Measurements from ENCODE around the gene NGDN.
A peak's percentile ranks its signal among the peaks of the same experiment; 100 is the strongest.

The NGDN gene

DNA sequence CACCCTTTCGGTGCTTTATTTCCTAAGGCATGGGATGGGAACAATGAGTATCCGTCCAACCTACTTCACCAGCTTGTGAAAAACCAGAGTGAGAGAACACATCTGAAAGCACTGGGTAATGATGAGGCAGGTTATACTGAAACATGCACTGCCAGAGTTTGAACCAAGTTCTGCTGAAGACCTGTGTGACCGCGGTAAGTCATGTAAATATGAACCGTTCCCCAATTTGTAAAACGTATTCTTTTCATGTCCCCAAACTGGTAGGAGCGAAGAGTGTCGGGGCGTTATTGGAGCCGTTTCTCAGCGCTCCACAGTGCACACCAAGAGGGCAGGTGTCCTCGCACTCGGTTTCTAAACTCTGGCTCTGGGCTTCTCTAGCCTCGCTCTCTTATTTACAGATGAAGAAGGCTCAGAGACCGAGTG lies 788 bp upstream of the NGDN start:
- no peak for DNase-seq (ENCODE audit: low read depth in 2 of 2)

DNA sequence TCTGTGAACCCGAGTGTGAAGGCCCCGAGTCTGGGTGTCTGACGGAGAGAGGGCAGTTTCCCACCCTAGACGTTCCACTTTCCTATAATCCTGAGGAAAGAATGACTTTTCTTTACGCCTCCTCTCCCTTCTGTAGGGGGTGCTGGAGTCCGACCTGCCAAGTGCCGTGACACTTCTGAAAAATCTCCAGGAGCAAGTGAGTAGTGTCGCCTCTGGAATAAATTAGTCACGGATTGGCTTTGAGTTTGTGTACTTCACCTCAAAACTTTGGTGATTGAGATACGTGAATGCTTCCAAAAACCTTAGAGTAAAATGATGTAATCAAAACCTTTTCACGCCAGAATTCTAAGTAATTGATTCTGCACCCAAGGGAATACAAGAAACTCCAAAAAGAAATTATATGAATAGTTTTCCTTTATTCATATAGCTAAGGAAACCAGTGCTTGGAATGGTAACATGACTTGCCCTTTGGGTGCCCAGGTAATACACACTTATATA lies 452 bp downstream of the NGDN start:
- no peak for DNase-seq (ENCODE audit: low read depth in 2 of 2)

DNA sequence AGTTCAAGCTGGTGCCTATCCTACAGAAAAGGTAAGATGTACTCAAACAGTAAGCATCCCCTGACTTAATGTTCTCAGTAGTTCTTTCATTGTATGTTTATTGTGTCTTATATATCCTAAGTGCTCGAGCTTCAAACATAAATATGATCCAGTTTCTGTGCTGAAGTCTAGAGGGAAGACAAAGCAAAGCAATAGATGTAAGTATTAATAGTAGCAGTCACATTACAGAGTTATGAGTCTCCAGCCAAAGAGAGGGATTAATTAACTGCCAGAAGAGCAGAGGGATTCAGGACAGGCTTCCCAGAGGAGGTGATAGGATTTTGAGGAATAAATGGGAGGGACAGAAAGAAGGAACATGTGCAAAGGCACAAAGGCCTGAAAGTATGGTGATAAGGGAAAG lies 1.4 kb downstream of the NGDN start:
- DNase-seq (ENCODE audit: low read depth in 2 of 2): no peak

DNA sequence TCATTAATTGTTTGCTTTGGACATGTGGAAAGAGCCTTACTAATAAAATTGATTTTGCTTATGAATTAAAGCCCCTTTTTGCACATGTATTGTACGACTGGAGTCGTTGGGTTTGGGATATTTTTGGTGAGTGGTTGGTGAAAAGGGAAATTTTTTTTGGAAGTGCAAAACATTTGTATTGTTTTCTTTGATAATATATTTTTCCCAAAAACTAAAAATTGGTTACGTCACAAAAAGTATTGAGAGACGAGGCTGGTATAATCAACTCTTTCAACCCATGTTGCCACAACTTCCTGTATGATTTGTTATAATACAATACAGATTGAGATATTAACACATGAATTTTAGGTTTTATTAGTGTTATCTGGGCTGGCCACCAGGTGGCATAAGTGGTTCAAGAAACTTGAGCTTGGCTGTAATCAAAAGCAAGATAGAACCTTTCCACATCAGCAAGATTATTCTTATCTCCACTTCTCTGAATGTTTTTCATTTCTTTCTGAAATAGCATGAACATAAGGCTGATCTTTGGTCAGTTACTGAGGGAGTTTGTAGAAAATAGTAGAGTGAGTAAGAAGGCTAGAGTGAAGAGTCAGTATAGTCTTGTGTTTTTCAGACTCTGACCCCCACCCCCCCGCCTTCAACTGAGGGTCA lies 8.7 kb downstream of the NGDN start:
- peak; percentile 43 to 52 for DNase-seq (ENCODE audit: low read depth in 2 of 2)

DNA sequence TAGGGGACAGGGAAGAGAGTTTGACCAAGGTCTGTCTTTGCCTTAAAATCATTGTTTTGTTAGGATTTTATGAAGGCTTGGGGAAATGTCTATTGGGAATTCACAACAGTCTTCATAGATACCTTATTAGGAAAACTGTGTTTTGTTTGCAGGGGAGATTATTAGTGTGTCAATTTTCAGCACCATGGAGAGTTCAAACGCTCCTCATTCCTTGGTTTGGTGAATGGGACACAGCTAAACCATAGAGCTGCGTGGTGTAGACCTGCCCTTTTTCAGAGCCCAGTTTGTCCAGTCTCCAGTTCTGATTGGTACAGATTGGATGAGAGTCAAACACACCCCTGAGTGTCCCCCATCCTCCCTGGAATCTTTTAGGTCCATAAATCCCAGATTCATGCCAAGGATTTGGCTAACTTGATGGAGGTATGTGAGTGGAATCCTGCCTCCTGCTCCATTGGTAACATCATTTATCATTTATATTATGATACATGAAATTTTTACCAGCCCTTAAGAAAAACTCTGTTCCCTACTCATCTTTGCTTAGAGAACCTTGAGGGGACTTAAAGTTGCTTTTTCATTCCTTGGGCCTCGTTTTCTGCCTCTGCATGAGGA lies 12.0 kb downstream of the NGDN start:
- no peak for DNase-seq (ENCODE audit: low read depth in 2 of 2)

DNA sequence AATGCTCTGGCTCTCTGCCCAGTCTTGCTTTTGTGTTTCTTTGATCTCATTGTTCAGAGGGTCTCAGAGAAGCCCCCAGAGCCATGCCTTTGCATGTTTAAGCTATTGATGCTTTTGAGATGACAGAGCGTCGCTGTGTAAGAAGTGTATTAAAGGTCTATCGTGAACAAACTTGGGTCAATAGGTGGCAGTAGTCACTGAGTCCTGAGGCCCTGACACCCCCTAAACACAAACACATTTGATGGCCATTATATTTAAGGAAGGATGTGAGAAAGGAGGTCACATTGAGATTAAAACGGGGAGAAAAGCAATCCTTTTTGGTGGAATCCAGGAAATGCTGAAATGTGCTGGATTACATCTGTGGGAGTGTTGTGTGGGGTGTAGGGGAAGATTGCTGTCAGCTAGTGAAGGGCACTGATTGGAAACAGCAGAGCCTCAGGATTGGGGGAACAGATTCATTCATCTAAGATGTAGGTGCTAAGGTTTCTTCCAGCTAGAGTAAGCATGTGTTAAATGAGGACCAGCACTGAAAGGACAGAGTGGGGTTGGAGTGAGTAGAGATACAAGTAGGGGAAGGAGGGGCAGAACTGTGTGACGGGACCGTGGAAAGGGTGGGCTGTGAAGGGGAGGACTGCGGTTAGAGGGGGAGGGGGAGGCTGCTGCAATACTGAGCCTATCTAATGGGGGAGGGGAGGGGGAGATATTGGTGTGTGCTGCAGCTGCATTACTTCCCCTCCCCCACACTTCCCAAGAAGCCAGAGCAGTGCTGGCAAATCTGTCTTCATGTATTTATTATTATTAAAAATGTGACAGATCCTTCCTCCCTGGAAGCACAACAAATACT lies 12.7 kb downstream of the NGDN start:
- no peak for DNase-seq (ENCODE audit: low read depth in 2 of 2)

DNA sequence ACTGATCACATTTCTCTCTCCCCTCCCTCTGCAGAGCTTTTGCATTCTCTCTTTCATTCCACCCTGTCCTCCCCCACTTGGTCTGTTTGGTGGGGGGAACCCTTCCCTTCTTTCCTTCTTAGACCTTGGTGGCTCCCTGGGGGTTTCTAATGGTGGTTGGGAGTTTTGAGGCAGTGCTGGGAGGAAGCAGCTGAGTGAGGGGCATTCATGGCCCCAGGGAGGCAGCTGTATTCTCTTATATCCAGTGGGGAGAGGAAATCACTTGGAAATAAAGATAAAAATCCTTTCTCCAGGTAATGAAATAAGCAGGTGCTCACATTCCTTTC lies 13.3 kb downstream of the NGDN start:
- DNase-seq (ENCODE audit: low read depth in 2 of 2): no peak

DNA sequence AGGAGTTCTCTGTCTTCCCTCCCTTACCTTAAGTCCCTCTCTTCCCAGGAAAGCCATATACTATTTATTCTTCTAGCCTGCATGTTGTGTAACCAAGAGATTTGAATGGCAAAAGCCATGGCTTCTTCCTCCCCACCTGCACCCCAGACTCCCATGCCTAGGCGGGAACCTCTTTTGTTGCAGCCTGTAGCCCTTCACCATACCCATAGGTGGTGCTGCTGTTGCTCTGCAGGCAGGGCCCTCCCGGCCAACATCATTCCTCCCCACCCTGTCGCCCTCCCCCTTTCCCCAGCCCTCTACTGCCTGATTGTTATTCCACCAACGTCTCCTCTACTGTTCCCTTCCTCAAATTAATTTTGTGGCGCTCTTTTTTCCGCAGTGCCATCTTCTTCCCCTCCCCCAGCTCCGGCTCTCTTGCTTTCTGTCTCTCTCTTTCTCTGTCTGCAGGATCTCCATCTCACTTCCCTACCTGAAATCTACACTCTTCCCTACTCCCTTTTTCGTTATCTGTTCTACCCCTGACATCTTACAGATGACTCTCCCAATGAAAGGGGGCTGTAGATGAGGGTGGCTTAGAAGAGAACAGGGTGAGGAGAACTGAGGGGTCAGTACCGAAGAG lies 13.8 kb downstream of the NGDN start:
- peak; percentile 1 to 11 for DNase-seq (ENCODE audit: low read depth in 2 of 2)

DNA sequence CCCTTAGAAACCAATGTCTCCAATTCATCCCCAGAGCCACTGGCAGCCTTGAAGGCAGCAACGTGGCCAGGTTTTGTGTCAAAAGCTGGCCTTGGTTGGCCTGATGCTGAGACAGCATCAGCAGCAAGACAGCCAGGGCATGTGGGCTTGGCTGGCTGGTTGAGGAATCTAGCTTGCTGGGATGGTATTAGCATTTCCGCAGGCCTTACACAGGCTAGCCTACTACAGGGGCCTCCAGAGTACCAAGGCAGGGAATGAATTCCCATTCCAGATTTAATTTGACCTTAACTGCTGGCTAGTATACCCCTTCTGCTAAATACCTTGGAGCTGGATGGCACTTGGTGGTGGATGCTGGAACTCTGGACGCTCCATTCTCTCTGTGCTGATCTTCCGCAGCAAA lies 15.8 kb downstream of the NGDN start:
- no peak for DNase-seq (ENCODE audit: low read depth in 2 of 2)

DNA sequence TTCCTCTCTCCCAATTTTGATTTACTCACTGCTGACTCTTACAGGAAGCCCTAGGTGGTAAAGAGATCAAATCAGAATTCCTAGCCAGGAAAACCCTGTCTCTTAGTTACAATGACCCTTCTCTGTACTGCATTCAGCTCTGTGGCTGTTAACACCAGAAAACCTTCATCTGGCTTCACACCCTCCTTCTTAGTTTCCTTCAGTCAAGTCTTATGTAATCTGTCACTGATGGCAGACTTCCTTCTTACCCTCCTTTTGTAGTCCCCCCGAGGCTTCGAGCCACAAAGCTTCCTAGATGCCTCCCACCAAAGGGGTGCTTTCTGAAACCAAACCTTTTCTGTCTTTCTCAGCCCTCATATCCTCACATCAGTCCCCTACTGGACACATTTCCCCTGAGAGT lies 16.5 kb downstream of the NGDN start:
- DNase-seq (ENCODE audit: low read depth in 2 of 2): no peak

DNA sequence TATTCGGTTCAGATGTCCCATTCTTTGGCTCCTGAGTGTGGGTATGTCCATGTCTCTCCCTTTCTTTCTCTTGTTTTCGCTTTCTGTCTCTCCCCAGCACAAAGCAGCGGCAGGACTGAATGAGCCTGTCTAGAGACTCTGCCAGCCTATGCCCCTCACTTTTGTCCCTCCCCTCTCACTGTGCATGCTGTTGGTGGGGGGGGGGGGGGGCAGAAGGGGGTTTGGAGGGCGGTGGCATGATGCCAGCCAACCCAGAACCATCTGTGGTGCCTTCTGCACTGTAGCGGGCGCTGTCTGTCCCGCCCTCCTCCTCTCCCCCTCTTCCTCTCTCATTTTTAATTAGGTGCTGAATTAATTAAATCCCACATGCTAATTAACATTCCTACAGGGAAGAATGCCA lies 17.7 kb downstream of the NGDN start:
- no peak for DNase-seq (ENCODE audit: low read depth in 2 of 2)

DNA sequence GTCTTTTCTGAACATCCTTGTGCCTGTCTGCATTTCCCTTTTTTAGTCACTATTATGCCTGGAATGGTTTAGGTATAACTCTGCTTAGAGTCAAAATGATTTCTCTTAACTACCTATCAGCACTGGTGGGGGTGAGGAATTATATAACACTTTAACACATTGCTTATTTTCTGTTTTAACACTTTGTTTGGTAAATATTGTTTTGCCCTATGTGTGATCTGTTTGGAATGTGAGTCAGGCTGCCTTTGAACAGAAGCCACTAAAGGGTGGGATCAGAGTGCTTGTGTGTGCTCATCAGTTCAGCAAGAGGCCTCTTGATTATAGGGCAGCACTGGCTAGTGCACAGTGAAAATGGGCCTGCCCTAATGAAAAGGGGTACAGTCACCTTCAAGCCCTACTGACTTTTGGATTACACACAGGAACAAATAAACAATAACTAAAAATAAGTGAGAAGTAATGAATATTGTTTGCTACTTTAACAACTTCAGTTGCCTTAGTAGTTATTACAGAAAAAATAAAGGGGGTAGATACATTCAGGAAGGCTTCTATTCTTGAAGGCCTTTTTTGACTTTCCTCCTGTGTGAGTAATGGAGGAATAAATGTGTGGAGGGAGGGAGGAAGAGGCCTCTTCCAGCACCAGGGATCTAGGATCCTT lies 23.2 kb downstream of the NGDN start:
- DNase-seq (ENCODE audit: low read depth in 2 of 2): no peak

DNA sequence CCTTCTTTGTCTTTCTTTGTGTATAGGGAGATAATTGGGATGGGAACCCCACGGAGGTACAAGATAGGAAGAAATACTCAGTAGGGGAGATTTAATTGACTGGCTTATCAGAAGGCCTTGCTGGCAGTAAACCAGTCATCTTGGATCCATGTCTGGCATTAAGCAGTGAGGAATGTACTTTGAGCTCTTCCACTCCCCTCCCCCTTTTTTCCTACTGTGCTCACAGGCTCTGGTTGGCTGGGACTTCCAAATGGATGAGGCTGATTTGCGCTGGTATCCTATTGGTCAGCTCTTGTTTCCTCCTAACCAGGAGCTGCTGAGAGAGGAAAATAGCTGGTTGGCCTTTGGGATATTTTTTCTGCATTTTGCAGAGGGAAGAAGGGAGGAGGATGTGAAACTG lies 24.7 kb downstream of the NGDN start:
- DNase-seq (ENCODE audit: low read depth in 2 of 2): no peak

DNA sequence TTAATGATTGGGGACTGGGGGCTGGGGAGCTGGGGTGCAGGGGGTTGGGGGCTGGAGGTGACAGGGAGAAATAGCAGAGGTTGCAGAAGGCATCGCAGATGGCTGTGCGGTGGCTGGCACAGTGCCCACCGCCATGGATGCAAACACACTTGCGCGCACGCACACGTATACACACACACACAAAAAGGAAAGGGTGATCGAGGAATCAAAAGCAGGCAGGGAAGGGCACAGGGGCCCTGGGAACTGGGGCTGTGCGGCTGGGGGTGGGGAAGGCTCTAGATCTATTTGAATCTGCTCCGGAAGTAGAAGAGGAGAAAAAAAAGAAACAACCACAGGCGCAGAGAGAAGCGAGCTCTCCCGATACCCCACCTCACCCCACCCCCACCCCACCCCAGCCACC lies 42.7 kb downstream of the NGDN start:
- DNase-seq (ENCODE audit: low read depth in 2 of 2): no peak

DNA sequence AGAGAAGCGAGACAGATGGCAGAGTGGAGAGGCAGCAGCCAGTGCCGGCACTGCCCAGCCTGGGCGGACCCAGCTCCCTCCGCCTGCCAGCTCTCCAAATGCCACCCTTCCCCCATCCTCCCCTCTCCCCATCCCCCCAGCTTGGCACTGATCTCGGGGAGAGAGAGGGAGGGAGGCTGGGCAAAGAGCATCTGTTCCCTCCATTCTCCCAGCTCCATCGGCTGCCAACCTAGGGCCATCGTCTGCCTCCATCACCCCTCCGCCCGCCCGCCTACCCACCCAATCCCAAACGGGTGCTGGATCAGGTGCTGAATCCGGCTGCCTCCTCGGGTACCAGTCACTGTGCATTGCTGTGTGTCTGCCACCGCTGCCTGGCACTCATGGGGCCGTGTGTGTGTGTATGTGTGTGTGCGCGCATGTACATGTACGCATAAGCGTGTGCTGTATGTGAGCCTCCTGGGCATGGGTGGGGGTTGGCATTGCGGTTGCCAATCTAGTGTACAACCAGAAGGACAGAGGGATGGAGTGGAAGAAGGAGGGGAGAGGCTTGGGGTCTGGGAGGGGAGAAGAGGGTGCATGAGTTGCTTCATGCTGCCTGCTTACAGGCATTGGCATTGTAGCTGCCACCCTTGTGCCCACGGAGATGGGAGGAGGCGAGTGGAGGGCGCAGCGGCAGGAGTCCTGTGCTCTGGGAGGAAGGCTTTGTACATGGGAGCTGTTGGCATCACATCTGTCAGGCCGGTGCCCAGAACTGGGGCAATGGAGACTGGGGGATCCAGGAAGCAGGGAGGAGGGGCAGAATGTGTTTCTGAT lies 43.7 kb downstream of the NGDN start:
- DNase-seq (ENCODE audit: low read depth in 2 of 2): no peak

DNA sequence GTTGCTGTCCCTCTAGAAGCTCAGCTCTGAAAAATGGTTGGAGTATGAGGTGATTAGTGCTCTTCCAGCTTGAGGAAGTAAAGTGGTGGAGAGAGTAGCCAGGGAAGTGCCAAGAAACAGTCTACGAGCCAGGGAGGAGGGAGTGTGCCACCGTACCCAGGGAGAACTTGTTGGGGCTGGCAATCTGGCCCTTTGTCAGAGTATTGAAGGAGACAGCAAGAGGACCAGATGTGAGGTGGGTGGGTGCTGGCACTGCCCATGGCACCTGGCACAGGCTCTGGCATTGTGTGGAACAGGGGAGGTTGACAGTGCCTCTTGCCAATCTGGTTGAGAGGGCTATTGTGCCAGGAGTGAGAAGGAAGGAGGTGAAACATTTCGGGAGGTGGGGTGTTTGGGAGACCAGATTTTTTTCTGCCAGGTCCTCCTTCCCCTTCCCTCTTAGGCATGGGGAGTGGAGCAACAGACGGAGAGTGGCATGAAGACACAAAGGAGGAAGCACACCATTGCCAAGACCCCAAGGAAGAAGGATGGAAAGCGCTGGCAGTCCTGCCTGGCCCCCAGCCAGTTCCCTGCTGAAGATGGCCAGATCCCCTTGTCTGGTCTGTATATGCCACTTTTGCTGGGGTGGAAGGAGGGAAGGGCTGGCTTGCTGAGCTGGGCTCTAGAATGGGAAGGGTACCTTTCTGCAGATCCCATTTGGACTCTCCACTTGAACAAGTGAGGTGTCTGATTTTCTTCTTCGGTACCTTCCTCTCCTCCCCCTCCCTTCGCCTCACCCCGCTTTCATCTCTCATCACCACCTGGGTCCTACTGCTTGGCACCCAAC lies 44.5 kb downstream of the NGDN start:
- DNase-seq (ENCODE audit: low read depth in 2 of 2): no peak

DNA sequence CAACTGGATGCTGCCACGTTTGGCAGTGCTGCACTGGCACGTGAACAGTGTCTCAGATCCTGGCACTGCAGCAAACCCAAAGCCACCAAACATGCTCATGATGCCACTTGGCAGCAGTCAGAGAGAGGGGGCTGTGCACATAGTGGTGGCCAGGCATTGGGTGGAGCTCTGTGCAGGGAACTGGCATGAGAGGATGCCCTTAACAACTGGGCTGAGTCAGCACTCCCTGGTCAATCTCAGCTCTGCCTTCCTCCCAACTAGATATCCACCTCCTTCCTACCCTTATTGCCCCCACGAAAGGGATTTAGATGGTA lies 45.1 kb downstream of the NGDN start:
- DNase-seq (ENCODE audit: low read depth in 2 of 2): no peak

DNA sequence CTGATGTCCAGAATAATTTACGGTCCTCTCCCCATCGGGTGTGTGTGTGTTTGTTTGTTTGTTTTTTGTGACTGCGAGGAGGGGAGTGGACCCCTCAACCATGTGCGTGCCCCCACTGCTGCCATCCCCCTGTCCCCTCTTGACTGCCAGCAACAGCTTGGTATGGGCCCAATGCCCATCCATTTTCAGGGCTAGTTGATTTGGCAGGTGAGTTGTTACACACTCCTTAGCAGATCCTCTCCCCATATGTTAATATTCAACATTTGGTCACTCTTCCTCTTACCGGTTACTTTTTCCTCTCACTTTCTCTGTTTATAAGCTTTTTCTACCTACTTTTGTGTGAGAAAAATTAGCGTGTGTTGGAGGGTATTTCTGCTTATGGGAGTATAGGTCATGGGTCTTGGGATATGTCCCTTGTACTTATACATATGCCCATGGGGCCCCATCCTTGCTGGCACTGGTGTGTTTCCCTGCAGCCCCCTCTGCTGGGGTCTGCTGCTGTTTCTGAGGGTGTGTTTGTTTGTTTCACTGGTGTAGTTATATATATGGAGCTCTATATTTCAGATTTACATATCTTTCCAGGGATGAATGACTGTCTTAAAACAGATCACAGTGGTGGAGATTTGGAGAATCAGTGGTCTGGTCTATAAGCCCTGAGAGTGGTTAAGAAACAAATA lies 48.3 kb downstream of the NGDN start:
- no peak for DNase-seq (ENCODE audit: low read depth in 2 of 2)

DNA sequence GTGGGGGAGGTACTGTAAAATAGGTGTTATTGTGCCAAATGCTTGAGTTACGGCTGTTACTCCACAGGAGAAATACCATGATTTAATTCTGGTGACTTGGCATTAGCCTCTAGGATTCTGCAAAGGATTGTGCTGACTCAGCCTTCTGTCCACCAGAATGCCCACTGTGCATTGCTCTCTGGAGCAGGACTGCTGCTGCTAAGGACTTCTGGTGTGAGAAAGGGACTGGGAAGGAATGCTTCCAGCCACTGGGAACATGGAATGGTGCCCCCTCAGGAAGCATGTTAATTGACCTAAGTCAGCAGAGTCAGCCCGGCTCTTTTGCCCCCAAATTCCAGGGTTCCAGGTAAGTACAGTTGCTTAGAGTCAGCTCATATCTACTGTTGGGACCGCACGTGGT lies 49.2 kb downstream of the NGDN start:
- no peak for DNase-seq (ENCODE audit: low read depth in 2 of 2)

Data from stimulated activated CD4-positive, alpha-beta T cell treated with anti-CD3 and anti-CD28 coated beads, Interleukin-4, amount 100 ng/mL, for 48 hours (primary cell).